DOHH2 (cell line): ENCODE results near the gene PAK2.

Experiments used
- EZH2phosphoT487 ChIP-seq: fragments of 200-600 bp; sonication (generic); IDR thresholded peaks from 2 replicates; pipeline ENCODE4 v1.6.1; 2017; ENCODE audit warnings: borderline replicate concordance, mild to moderate bottlenecking, antibody characterized with exemption, low read length, moderate library complexity, mixed read lengths
- TF ChIP-seq, protein P1 (sequence below): fragments of 200-600 bp; sonication (generic); IDR thresholded peaks from one replicate; pipeline ENCODE4 v1.5.1; 2014; ENCODE audit warnings: antibody characterized with exemption, mild to moderate bottlenecking, low read depth, low read length; ENCODE audit not compliant: poor library complexity, severe bottlenecking

DNA sequence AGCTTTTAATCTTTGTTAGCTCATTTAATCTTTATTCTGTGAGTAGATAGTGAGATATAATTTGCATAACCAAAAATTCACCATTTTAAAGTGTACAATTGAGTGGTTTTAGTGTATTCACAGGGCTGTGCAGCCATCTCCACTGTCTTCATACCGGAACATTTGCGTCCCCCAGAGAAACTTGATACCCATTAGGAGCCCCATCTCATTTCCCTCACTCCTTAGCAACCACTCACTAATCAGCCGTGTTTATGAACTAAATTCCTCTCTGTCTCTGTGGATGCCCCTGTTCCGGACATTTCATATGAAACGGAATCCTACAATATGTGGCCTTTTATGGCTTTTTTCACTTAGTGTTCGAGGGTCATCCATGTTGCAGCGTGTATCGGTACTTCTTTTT is 38.2 kb downstream of the PAK2 start:
- TF ChIP-seq, protein P1, sequence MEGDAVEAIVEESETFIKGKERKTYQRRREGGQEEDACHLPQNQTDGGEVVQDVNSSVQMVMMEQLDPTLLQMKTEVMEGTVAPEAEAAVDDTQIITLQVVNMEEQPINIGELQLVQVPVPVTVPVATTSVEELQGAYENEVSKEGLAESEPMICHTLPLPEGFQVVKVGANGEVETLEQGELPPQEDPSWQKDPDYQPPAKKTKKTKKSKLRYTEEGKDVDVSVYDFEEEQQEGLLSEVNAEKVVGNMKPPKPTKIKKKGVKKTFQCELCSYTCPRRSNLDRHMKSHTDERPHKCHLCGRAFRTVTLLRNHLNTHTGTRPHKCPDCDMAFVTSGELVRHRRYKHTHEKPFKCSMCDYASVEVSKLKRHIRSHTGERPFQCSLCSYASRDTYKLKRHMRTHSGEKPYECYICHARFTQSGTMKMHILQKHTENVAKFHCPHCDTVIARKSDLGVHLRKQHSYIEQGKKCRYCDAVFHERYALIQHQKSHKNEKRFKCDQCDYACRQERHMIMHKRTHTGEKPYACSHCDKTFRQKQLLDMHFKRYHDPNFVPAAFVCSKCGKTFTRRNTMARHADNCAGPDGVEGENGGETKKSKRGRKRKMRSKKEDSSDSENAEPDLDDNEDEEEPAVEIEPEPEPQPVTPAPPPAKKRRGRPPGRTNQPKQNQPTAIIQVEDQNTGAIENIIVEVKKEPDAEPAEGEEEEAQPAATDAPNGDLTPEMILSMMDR: no peak
- TF ChIP-seq EZH2phosphoT487: no peak
